A549 treated with Mapracorat at 1 μM for 4 hours (cell line): ENCODE measurements around the gene HMGB1. TPM values are rescaled to one million over a fixed set of nuclear protein-coding genes. Genes with fewer than 3 reads are reported as not detected.

ENCODE experiments used
- total RNA-seq: library from RNA; stranded (reverse); fragments of 200-300 nt; extraction: Qiagen RNA extraction; gene quantifications from 5 replicates; pipeline ENCODE4 v1.2.3, GENCODE V29; 2022

HMGB1 gene
- 532 to 842 TPM (median 567 TPM) in 5 replicates for total RNA-seq

DNA sequence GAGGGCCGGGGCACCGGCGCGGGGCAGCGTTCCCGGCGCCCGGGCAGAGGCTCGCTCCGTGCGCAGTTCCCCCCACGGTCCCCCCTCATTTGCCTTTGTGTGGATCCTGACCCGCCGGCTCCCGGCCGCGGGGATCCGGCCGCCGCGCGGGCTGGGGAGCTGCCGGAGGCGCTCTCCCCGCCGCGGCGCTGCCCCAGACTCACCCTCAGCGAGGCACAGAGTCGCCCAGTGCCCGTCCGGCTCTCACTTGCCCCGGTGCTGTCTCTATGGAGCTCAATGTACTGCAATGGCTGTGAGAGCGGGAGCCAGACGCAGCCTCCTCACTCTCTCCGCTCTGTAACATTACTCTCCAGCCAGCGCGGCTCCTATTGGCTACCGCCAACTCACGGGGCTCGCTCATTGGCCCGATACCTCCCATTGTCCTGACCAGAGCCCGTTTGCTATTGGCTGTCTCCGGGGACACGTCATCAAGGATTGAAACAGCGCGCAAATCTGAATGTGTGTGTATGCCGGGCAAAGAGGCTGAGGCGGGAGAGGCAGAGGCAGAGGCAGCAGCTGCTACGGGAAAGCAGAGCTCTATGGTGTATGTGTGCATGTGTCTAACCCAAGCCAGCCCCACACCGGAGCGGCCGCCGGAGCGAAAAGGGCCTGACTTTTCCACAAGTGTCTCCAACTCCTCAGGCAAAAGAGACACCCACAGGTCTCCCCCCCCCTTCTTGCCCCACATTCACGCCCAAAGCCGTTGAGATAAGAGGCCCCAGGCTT, at the start of gene HMGB1:
Gene HMGB1 (minus strand): TSS at position 344 of the 765 bp plus-strand sequence. CDS start 2,256 bp downstream, outside the sequence.

GRCh38 chr13:30422054-30422839, 43.5 kb downstream of the HMGB1 start, which contains the start of gene UBE2L5:
Gene UBE2L5, plus strand, starts transcription at chr13:30422493. Its CDS starts 5,498 bp downstream, at chr13:30427991.

Other genes with a start within 250 kb of the HMGB1 start
- 3.7 to 7.8 TPM (median 5.9 TPM) in 5 replicates for gene KATNAL1, start 158.4 kb downstream of the HMGB1 start, total RNA-seq
- gene UBE2L5, start 43.4 kb downstream of the HMGB1 start, total RNA-seq = not detected in 5 replicates
- gene USPL1, start 152.0 kb upstream of the HMGB1 start, total RNA-seq = 14.3 to 19.0 TPM (median 18.4 TPM) in 5 replicates